GM21786 (cell line): ENCODE data around the gene MPHOSPH10.
"Not testable (repeated sequence)": the region's sequence is repeated elsewhere in the genome, so short reads cannot be mapped to it uniquely, and the experiment has no call there.

Source experiments
- ATAC-seq: cut with Tn5 transposase; IDR thresholded peaks from one replicate; pipeline ENCODE4 v1.9.1; 2021; ENCODE audit not compliant: unreplicated experiment

MPHOSPH10 gene

GRCh38 chr2:71130152-71130904, at the start of gene MPHOSPH10, which contains the start of gene MCEE:
MPHOSPH10 (plus strand) TSS chr2:71130634; CDS start chr2:71130666, 32 bp downstream.
MCEE (minus strand) TSS chr2:71130229; CDS start chr2:71130219, 10 bp downstream.
- peak; percentile 86 for ATAC-seq

- peak; percentile 55 for ATAC-seq
These were observed 47.8 kb upstream of the MPHOSPH10 start for GRCh38 chr2:71082402-71083252.

GRCh38 chr2:71083297-71083696, 47.1 kb upstream of the MPHOSPH10 start:
- ATAC-seq: not testable (repeated sequence)

DNA sequence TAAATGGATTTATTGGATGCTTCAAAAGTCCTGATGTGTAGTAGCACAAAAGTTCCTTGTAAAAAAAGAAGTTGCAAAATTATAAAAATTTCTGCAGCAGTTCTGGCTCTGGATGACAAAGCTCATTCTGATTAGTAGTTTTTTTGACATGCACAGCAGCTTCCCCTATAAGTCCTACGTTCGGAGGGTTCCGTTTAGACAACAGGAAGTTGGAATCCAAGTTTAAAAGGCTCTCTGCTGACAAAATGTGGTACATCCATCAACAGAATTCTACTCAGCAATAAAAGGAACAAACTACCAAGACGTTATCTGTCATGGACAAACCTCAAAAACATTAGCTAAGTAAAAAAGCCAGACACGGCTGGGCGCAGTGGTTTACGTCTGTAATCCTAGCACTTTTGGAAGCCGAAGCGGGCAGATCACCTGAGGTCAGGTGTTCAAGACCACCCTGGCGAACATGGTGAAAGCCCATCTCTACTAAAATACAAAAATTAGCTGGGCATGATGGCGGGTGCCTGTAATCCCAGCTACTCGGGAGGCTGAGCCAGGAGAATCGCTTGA, 46.6 kb upstream of the MPHOSPH10 start:
- ATAC-seq: not testable (repeated sequence)

DNA sequence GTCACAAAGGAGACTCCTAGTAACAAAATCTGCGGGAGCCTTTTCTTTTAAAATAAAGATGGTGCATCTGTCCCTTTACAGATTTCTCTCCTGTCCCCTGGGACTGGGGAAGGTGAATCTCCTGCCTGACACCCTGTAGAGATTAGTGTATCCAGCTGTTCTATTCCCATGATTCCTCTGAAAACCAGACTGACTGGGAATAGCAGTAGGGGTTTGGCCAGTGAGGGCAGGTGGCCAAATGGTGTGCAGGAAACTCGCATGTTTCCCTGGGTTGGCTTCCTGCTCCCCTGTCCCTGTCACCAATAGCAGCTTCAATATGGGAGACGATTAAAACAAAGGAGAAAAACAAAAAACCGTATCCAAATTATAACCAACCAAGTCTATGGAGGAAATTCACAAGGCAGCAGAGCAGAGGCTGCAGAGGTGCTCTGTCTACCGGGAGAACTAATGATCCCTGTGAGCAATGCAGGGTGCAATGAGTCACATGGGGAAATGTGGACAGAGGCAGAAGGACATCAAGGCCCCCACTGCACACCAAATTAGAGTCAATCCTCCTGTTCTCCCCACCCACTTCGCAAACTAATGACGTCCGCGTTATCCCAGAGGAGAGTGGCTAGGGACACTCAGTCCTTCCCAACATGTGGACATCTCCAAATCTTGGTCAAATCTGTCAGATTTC, 45.0 kb upstream of the MPHOSPH10 start:
- ATAC-seq: not testable (repeated sequence)

DNA sequence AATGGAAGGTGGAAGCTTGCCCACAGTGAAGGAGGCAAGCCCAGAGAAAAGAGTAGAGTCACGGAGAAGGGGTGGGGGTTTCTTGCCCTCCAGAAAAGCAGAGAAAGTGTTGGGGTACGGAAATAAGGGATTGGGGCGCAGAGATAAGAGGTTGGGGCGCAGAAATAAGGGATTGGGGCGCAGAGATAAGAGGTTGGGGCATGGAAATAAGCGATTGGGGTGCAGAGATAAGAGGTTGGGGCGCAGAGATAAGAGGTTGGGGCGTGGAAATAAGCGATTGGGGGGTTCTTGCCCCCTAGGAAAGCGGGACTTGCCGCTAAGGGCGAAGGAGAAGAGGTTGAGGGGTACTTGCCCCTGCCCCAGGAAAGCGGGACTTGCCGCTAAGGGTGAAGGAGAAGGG, 41.0 kb upstream of the MPHOSPH10 start:
- ATAC-seq: not testable (repeated sequence)

DNA sequence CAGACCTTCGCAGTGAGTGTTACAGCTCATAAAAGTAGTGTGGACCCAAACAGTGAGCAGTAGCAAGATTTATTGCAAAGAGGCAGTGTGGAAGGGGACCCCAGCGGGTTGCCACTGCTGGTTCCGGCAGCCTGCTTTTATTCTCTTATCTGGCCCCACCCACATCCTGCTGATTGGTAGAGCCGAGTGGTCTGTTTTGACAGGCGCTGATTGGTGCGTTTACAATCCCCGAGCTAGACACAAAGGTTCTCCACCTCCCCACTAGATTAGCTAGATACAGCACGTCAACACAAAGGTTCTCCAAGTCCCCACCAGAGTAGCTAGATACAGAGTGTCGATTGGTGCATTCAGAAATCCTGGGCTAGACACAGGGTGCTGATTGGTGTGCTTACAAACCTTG, 38.6 kb upstream of the MPHOSPH10 start:
- not testable (repeated sequence) for ATAC-seq

- not testable (repeated sequence) for ATAC-seq
These were observed 37.8 kb upstream of the MPHOSPH10 start for GRCh38 chr2:71092491-71093260.

- peak; percentile 47 for ATAC-seq
These were observed 30.1 kb upstream of the MPHOSPH10 start for GRCh38 chr2:71100195-71100964.

- no peak for ATAC-seq
These were observed 28.8 kb upstream of the MPHOSPH10 start for GRCh38 chr2:71101656-71102055.

- no peak for ATAC-seq
These were observed 27.3 kb upstream of the MPHOSPH10 start for GRCh38 chr2:71102981-71103681.

DNA sequence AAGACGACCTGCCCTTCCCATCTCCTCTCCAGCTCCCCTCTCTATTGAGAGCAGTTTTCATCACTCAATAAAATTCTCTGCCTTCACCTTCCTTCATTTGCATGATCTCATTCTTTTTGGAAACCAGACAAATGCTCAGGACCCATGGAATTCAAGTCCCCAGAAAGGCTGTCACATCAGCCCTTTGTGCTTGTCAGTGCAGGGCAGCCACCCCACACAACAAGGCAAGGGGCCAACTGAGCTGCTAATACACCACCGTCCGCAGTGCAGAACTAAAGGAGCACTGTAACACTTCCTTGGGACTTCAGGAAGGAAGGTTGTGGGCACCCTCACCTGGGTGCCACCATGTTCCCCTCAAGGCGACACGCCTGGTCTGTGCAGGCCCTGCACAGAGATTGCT, 26.6 kb upstream of the MPHOSPH10 start:
- no peak for ATAC-seq

DNA sequence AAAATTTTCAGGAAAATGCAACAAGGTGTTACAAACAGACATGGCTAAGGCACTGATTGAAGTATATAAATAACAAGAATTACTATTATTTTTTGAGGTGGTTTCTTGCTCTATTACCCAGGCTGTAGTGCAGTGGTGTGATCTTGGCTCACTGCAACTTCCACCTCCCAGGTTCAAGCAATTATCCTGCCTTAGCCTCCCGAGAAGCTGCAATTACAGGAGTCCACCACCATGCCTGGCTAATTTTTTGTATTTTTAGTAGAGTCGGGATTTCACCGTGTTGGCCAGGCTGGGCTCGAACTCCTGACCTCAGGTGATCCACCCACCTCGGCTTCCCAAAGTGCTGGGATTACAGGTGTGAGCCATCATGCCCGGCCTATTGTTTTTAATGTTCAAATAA, 24.0 kb upstream of the MPHOSPH10 start:
- ATAC-seq: not testable (repeated sequence)

DNA sequence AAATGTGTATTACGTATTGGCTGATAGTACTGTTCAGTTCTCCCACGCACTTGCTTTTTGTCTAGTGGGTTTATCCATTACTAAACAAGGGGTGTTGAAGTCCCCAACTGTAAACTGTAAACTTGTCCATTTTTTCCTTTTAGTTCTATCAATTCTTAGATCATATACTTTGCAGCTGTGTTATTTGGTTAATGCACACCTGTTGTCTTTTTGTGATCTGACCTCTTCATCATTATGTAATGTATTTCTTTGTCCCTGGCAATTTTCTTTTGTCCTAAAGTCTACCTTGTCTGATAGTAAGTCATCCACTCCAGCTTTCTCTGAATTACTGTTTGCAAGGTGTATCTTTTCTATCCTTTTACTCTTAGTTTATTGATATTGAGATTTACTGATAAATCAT, 22.3 kb upstream of the MPHOSPH10 start:
- ATAC-seq: no peak

DNA sequence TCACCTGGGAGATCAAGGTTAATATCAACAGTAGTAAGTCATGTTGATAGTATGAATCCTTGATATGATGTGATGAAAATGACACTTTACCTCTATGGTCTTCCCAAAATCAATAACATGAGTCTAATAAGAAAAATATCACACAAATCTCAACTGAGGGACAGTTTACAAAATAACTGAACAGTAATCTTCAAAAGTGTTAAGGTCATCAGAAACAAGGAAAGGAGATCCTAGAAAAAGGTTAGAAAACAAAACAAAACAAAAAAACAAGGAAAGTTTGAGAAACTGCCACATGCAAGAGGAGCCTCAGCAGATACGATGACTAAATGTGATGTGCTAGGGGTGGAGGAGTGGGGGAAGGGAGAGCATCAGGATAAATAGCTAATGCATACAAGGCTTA, 16.6 kb upstream of the MPHOSPH10 start:
- ATAC-seq: no peak

GRCh38 chr2:71117063-71117462, 13.4 kb upstream of the MPHOSPH10 start:
- no peak for ATAC-seq

DNA sequence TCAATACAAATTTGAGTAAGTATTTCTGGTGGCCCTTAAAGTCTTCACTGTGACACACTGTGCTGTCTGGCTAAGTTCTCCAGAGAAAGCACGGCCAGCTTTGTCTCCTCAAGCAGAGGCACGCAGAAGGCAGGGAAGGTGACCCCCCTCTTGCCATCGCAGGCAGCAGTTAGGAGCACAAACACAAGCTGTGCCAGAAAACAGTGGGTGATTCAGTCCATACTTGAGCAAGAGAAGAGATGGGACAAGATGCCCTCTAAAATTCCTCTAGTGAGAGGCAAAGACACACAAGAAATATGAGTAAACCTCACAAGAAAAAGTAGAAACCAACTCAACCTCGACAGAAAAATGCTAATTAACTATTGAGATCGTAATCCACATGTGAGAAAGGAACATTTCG, 10.2 kb upstream of the MPHOSPH10 start:
- no peak for ATAC-seq

GRCh38 chr2:71121479-71121878, 9.0 kb upstream of the MPHOSPH10 start:
- ATAC-seq: no peak
